Islet of Langerhans (tissue), 1 donor: ENCODE data around the gene UBXN2A.
"Not testable (repeated sequence)": the region's sequence is repeated elsewhere in the genome, so short reads cannot be mapped to it uniquely, and the experiment has no call there.

Experiments used
- FAIRE-seq: peaks from one replicate; lab custom pipeline; 2011; peaks lifted over from hg19 to GRCh38; lab: Jason Lieb, UNC

UBXN2A gene

GRCh38 chr2:24014902-24015301 is 74.6 kb downstream of the UBXN2A start:
- FAIRE-seq, result not testable (repeated sequence)

GRCh38 chr2:24015562-24016375 is 75.5 kb downstream of the UBXN2A start:
- no peak for FAIRE-seq

- FAIRE-seq, result no peak
These were observed 76.1 kb downstream of the UBXN2A start for GRCh38 chr2:24016376-24016761.

DNA sequence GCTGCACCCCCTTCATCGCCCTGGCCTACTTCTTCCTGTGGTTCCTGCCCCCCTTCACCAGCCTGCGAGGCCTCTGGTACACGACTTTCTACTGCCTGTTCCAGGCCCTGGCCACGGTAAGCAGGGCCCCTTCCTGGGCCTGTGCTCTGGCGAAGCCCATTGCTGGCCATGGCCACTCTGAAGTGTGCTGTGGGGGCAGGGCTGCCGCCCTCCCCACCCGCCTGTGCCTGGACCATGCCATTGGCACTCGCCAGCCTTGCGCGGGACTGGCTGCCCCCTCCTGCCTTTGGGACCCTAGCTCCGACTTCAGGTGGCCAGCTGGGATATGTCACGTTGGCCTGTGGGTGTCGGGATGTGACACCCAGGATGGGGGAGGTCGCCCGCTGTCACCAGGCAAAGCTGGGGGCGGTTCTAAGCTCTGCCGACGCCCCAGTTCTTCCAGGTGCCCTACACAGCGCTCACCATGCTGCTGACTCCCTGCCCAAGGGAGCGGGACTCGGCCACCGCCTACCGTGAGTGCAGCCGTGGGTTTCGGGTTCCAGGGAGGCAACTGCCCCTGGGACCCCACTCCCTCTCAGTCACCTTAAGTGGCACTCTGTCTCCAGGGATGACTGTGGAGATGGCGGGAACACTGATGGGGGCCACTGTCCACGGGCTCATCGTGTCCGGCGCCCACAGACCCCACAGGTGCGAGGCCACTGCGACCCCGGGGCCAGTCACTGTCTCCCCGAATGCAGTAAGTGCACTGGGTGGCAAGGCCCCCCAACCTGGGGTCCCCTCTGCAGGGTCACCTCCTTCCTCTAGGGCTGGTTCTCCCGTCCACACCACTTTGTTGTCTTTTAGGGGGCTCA is 76.8 kb downstream of the UBXN2A start:
- FAIRE-seq, result no peak

DNA sequence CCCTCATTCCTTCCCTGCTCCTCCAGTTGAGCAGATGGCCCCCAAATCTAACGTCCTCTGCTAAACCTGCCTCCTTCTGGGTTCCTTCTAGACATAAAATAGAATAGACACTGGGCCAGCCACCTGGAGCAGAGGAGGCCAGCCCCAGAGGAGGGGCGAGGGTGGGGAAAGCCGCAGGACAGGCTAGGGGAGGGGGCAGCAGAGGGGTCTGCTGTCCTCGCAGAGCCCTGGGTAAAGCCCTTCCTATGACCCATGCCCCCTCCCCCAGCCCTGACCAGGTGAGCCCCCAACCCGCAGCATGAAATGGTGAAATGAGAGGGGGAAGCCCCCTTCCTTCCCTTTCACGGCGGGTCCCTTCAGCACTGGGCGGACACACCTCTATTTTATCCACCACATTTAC is 77.4 kb downstream of the UBXN2A start:
- FAIRE-seq, result no peak

- no peak for FAIRE-seq
These were observed 78.0 kb downstream of the UBXN2A start for GRCh38 chr2:24018241-24018640.

GRCh38 chr2:24019729-24020128 is 79.5 kb downstream of the UBXN2A start:
- no peak for FAIRE-seq

DNA sequence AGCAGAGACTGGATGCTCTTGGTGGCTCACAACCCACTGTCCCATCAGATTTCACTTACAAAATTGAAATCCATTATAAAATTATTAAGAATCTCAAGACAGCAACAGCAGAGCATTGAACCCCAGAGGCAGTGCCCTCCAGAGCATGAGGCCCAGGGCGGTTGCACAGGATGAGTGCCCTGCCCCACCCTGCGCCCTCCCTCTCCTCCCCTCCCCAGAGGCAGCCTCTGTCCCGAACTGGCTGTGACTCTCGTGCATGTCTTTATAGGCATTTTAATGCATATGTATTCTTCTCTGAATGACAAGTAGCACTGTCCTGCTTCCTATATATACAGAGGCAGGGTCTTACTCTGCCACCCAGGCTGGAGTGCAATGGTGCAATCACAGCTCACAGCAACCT is 80.0 kb downstream of the UBXN2A start:
- FAIRE-seq, result no peak

GRCh38 chr2:24021122-24021998 is 81.1 kb downstream of the UBXN2A start:
- no peak for FAIRE-seq

DNA sequence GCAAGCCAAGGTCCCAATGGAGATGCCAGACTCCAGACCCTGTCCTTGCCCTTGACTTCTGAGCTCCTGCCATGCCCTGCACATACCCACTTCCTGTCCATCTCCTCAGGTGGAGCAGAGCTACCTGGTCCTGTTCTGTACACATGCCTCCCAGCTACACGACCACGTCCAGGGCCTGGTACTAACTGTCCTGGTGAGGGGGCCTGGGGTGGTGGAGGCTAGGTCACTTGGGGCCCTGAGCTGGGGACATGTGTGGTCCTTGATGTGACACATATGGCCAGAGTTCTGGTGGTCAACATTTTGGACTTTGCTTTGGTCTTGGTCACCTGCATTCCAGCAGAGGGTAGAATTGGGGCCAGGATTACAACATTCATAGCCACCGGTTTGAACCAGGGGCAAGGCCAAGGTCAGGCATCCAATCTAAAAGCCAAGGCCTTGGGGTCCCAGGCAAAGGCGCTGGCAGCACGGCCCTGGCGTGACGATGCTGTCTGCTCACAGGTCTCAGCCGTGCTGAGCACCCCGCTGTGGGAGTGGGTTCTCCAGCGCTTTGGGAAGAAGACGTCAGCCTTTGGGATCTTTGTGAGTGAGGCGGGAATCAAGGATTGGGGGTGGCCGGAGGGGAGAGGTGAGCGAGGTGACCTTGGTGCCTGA is 82.2 kb downstream of the UBXN2A start:
- no peak for FAIRE-seq

DNA sequence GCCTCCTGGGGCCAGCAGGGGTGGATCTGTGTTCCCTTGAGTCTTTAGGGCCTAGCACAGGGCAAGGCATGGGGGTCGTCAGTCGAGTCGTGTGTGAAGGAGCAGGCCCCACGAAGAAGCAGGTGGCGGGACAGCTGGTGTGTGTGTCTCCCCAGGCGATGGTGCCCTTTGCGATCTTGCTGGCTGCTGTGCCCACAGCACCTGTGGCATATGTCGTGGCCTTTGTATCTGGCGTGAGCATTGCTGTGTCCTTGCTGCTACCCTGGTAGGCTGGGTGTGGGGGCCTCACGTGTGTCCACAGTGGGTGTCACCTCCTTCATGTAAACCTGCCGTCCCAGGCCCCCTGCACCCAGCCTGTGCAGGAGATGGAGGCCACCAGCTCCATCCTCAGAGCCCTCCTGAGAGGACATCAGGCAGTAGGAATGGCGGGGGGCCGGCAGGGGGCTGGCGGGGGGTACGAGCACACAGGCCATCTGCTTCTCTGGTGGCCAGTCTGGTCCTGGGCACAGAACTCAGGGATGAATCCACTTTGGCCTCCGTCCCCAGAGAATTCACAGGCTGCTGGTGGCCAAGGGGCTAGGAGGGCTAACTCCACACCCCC is 82.8 kb downstream of the UBXN2A start:
- no peak for FAIRE-seq

- no peak for FAIRE-seq
These were observed 83.8 kb downstream of the UBXN2A start for GRCh38 chr2:24024018-24024417.

DNA sequence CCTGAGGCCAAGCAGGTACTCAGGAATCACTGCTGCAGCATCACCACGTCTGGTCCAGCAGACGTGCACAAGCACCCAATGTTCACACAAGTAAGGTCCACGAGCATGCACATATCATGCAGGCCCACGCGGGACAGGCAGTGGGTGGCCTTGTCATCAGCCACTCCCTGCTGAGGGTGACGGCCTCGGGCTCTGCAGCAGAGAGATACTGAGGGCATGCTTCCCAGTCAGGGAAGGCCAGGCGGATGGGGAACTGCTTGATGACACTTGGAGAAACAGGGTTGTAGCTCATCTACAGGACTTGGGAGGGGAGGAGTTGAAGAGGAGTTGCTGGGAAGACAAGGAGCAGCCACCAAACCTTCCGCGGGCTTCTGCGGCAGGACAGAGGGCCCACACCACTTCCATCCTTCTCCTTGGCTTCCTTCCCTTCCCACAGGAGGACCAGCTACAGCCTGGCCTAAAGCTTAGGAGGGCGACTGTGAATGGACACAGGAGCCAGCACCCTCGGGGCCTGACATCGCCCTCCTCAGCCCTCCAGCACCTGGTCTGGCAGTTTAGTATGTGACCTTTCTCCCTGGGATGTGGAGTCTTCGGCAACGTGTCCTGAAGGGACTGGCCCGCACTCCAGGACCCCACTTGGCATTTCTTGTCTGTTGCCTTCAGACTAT is 84.9 kb downstream of the UBXN2A start:
- no peak for FAIRE-seq

DNA sequence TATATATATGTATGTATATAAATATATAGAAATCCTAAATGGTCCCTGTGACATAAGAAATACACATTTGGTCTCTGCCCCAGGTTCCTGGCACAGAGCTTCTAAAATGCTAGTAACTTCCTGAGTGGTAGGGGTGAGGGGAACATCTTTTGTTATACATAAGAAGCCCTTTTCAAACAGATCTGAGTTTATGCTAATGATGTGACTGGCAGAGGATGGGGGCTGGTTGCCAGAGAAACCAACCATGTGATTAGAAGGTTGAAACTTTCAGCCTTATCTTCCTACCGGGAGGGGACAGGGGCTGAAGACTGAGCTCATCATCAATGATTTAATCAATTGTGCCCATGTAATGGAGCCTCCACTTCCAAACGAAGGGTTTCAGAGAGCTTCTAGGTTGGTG is 86.0 kb downstream of the UBXN2A start:
- no peak for FAIRE-seq

- no peak for FAIRE-seq
These were observed 98.7 kb downstream of the UBXN2A start for GRCh38 chr2:24038786-24039499.

DNA sequence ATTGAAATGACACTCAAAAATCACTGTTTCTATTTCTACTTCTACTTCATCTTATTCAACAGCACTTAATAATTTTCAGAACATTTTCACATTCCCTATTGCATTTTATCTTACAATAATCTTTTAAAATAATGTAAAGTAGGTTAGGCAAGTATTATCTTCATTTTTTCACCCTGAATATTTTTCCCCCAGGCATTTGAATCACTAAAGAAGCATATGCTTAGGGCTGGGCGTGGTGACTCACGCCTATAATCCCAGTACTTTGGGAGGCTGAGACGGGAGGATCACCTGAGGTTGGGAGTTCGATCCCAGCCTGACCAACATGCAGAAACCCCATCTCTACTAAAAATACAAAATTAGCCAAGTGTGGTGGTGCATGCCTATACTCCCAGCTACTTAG is 100.2 kb downstream of the UBXN2A start:
- FAIRE-seq, result no peak

DNA sequence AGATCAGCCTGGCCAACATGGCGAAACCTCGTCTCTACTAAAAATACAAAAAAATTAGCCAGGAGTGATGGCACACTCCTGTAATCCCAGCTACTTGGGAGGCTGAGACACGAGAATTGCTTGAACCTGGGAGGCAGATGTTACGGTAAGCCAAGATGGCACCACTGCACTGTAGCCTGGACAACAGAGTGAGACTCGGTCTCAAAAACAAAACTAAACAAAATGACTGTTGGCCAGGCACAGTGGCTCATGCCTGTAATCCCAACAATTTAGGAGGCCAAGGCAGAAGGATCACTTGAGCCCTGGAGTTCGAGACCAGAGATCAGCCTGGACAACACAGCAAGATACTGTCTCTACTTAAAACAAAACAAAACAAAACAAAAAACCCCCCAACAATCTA is 102.9 kb downstream of the UBXN2A start:
- not testable (repeated sequence) for FAIRE-seq

DNA sequence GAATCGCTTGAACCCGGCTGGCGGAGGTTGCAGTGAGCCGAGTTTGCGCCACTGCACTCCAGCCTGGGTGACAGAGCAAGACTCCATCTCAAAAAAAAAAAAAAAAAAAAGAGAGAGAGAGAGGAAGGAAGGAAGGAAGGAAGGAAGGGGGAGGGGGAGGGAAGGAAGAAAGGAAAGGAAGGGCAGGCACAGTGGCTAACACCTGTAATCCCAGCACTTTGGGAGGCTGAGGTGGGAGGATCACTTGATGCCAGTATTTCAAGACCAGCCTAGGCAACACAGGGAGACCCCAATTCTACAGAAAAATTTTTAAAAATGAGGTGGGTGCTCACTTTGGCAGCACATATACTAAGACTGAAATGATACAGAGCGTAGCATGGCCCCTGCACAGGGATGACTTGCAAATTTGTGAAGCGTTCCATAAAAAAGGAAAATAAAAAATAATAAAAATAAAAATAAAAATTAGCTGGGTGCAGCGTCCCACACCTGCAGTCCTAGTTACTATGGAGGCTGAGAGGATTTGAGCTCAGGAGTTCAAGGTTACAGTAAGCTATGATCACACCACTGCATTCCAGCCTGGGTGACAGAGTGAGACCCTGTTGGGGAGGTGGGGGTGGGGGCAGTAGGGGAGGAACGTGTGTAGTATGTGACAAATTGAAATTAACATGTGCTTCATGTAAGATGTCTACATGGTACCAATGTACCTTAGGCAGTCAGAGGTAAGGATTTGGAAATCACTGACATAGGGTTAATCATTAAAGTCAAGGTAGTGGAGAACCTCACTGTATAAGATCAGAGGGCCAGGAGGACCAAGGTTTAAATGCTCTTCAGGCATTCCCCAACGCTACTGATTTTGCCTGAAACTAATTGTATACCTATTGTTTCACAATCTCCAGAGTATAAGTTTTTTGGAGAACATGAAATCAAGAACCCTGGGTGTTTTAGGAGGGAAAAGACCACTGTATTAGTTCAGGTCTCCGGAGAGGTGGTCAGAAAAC is 105.5 kb downstream of the UBXN2A start:
- FAIRE-seq, result no peak

DNA sequence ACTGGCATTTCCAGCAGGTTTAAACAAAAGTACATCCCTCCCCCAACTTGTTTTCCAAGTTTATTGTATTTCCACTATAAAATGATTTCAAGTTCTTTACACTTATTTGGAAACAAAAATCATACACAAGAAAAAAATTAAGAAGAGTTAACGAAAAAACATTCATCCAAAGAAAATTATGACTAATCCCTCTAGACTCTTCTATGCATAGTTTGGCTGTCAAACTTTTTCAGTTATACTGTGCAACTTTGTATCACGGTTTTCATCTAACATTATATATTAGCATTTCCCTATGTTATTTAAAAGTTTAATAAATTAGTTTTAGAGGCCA is 106.3 kb downstream of the UBXN2A start:
- no peak for FAIRE-seq
